ENCODE data around the gene NAALADL2.

GRCh38 chr3:175743733-175744400, 884.7 kb downstream of the NAALADL2 start:
- no peak for TF ChIP-seq CTCF (IDR thresholded peaks at IDR 0.05)
- TF ChIP-seq POLR2A (IDR thresholded peaks at IDR 0.05; ENCODE audit: low read depth) = no peak
- TF ChIP-seq POLR2AphosphoS5 (IDR thresholded peaks at IDR 0.05) = no peak
- no peak for TF ChIP-seq EP300 (IDR thresholded peaks at IDR 0.05)
